GM19025 (cell line): ENCODE results near the gene TNNT2.

Experiments used
- ATAC-seq: cut with Tn5 transposase; IDR thresholded peaks from one replicate; pipeline ENCODE4 v1.9.1; 2021; ENCODE audit warnings: mild to moderate bottlenecking, low read depth, moderate library complexity; ENCODE audit not compliant: unreplicated experiment

Gene TNNT2

GRCh38 chr1:201358596-201358995, 18.9 kb downstream of the TNNT2 start:
- no peak for ATAC-seq

DNA sequence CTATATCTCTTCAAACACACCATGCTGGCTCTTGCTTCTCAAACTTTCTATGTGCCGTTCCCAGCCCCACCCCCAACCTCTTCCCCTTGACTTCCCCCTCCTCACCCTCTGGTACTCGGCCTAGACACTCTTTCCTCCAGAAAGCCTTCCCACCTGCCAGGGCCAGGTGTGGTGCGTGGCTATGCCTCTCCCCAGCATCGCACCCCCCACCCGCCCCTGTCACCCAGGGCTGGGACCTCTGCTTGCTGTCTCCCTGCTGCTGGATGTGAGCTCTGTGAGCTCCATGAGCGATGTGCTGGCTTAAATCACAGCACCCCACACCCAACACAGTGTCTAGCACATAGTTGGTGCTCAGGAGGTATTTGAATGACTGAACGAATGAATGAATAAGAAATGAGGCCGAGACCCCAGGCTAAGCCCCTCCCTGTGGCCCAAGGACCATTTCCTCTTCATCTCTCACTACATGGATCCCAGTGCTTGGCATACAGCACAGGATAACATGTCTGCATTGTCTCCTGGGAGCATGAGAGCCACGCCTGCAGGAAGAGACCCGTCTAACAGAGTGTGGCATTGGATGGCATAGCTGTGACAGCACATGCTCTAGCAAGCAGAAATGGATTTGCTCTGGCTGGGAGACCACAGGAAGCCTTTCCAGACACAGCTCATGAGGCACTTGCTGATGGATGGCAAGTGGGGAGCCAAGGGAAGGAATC, 19.7 kb downstream of the TNNT2 start:
- ATAC-seq = no peak

DNA sequence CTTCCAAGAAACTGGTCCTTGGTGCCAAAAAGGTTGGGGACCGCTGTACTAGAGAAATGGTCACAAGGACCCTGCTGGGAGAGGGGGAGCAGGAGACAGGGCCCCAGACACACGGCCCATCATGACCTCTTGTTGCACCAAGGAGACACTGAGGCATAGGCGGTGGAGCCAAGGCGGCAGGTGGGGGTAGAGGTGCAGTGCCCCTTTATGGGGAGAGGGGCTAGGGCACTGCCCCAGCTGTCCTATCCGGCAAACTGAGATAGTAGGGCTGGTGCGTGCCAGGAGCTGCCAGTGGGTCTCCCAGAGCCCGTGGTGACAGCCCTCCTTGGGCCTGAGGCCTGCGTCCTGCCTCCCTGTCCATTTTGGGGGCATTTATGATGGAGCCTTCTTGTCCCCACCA, 20.3 kb downstream of the TNNT2 start:
- ATAC-seq = no peak

DNA sequence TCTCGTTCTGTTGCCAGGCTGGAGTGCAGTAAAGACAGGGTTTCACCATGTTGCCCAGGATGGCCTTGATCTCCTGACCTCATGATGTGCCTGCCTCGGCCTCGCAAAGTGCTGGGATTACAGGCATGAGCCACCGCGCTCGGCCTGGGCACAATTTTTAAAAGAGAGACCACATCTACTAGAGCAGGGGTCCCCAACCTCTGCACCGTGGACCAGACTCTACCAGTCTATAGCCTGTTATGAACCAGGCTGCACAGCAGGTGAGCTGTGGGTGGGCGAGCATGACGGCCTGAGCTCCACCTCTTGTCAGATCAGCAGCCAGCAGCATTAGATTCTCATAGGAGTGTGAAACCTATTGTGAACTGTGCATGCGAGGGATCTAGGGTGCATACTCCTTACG, 20.8 kb downstream of the TNNT2 start:
- ATAC-seq = no peak

DNA sequence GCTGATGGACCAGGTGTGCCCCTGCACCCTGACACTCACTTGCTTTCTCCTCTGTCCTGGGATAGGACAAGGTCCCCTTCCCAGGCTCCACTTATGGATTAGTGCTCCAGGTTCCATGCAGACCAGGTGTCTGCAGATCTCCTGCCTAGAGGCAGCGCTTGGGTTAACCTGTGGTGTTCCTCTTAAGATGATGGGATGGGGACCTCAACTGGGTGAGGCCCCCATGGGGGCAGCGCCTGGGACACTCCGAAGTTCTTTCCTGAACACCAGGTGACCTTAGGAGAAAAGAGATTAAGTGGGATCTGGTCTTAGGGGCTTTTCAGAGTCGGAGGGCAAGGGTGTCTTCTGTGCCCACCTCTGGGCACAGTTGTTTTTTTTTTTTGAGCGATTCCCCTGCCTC, 21.2 kb downstream of the TNNT2 start:
- no peak for ATAC-seq

DNA sequence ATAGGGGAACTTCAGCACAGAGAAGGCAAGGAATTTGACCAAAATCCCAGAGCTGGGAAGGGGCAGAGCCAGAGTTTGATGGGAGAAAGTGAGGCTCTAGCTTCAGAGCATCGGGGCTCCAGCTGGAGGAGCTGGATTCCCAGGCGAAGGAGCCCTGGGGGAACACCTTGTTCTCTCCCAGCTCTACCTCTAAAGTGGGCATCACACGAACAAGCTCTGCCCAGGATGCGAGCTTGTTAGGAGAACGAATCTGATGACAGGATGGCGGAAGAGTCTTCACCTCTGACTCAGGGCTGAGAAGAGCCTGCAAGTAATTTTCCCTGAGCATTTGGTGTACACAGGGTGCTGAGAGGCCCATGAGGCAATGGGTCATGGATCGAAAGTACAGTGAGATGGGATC, 22.0 kb downstream of the TNNT2 start:
- no peak for ATAC-seq

DNA sequence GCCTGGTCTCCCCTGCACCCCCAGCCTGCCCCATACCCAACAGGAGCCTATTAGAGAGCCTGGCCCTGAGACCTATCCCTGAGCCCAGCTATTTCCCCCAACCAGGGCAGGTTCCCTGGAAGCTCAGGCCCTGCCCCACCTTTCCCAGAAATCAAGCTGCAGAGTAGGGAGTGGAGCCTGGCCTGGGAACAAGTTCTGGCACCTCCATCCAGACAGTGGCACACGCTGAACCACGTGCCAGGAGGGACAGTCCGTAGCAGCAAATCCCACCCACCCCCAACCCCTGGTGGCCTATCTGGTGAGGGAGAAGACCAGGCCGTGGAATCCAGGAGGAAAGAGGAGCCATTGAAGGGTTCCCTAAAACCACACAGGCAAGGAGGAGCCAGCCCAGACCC, 22.6 kb downstream of the TNNT2 start:
- no peak for ATAC-seq

DNA sequence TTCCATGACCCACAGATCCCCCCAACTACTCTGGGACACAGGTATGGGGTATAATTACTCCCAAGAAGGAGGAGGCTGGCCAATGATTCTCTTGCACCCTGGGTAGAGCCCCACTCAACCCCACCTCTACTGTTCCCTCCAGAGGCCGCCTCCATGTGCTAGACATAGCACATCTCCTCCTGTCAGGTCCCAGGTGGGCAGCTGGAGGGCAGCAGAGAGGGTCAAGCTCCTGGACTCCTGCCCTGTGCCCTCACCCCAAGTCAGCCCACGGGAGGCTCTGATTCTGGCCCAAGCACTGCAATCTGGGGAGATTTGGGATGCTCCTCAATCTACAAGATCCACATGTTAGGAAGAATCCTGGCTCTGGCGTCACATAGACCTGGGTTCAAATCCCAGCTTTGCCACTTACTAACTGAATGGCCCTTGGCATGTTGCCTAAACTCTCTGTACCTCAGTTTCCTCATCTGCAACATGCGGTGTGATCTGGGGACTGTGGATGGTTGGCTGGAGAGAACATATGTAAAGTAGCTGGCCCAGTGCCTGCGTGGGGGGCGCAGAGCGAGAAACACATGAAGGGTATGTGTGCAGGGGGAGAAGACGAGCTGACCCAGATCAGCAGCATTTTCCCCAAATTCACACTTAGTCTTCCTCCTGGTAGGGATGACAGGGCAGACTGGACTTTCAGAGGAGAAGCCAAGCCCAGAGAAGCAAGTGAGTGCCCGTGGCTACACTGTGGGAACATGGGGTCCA, 23.2 kb downstream of the TNNT2 start:
- ATAC-seq = no peak

DNA sequence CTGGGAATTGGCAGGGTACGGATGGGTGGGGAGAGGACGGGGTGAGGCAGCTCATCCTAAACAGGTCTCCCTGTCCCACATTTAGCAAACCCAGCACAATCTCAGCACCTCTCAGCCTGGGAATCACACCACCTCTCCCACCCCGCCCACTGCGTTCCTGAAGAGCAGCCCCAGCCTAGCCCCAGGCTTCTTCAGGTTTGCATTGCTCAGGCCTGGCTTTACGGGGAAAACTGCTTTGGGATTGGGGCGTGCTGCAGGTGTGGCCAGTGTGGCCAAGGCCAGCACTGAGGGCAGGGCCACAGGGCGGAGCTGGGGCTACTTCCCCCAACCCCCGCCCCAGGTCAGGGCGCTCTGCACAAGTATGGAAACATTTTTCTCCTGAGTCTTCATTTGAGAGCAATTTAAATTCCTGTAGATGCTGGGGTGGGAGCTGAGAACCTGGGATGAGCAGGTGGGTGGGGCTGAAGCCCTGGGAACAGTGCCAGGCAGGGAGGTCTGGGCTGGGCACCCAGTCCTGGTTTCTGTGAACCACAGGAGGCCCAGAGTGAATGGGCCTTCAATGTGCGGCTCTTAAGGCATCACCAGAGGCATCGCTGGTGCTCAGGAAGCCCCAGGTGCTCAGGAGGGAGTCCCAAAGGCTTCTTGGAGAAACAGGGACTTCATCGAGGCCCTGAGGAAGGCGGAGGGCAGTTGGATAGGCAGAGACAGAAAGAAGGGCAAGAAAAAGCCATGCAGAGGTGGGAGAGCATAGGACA, 24.1 kb downstream of the TNNT2 start:
- ATAC-seq = no peak

DNA sequence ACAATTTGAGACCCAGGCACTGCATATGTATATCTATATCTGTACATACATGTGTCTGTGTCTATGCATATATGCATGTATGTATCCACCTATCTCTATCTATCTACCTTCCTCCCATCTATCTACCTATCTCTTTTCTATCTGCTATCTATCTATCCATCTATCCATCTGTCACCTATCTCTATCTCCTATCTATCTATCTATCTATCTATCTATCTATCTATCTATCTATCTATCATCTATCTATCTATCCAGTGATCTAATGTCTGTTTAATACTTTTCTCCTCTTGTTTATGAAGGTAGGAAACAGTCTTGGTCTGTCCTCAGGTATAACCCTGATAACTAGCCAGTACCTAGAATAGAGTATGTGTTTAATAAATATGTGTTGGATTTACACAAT, 25.9 kb downstream of the TNNT2 start:
- ATAC-seq = no peak

GRCh38 chr1:201350884-201351283, 26.6 kb downstream of the TNNT2 start:
- no peak for ATAC-seq

DNA sequence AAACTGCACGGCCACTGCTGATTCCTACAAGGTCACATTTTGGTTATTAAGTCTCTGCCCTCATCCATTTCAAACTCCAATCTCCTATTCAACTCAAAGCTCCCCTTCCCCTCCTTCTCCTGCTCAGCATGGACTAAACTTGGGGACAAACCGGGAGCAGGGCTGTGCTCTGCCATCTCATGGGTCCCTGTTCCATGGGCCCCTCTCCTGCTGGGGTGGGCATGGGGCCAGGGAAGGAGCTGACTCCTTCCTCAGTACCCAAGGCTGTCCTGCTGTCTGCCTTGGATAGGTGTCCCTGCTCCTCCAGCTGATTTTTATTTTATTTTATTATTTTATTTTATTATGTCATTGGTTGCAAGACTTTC, 27.1 kb downstream of the TNNT2 start:
- ATAC-seq = no peak

- ATAC-seq = no peak
These were observed 28.4 kb downstream of the TNNT2 start for GRCh38 chr1:201349092-201349491.

- no peak for ATAC-seq
These were observed 29.3 kb downstream of the TNNT2 start for GRCh38 chr1:201348211-201348566.

GRCh38 chr1:201347498-201348210, 29.8 kb downstream of the TNNT2 start:
- ATAC-seq = no peak

DNA sequence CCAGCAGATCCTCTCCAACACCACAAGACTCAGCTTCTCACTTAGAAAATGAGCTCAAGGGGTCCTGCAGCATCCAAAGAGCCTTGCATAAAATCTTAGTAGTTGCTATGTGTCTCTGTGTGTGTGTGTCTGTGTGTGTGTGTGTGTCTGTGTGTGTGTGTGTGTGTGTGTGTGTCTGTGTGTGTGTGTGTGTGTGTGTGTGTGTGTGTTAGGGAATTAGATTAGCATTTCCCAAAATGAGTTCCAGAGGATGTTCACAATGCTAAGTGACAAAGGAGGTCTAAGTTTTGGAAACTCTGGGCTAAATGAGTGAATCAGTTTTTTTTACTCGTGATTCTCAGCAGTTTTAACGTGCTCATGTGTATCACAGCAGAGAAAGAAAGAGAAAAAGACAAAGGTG, 30.5 kb downstream of the TNNT2 start:
- no peak for ATAC-seq

GRCh38 chr1:201346337-201346939, 31.0 kb downstream of the TNNT2 start:
- no peak for ATAC-seq

GRCh38 chr1:201345081-201345355, 32.5 kb downstream of the TNNT2 start:
- no peak for ATAC-seq

DNA sequence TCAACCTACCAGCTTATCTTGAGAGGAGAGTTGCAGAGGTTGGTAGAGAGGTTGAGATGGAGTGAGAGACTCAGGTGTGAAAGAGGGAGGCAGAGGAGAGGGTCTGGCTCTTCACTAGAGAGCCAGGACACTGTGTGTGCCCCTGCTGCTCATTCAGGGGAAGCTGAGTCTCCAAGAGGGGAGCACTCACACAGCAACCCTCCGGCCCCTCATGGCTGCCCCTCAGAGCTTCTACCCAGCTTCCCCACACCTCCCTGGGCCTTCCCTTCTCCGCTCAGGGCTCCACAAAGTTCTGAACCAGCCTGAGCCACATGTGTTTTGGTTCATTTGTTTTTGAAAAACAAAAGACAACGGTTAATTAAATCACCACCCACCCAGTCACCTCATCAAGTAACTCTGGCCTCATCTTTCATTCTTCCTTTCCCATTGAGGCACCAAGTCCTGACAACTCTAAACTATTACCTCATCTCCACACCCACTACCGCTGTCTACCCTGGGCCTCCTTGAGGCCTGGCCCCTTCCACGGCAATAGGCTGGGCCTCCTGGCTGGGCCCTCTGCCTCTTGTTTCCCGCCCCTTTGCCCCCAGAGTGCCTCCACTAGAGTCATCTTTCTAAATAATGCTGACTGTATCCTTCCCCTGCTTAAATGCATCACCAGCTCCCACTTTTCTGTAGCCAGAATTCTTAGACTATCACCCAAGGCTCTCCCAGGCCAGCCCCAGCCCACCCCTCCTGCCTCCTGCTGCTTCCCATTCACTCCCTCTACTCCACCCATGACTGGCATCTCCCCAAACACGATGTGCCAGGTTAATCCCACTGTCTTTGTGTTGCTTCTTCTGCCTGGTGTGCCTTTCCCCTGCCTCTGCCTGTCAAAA, 33.0 kb downstream of the TNNT2 start:
- no peak for ATAC-seq

DNA sequence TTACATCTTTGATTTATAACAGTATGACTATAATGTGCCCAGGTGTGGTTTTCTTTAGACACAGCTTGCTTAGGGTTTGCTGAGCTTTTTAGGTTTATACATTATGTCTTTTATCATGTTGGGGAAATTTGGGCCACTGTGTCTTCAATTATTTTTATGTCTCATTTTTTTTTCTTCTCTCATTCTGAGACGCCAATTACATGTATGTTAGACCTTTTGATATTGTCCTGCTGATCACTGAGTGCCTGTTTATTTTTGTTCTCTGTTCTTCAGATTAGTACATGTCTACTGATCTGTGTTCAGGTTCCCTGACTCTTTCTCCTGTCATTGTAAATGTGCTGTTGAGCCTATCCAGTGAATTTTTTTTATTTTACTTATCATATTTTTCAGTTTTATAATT, 36.1 kb downstream of the TNNT2 start:
- ATAC-seq = no peak
